ENCODE measurements around the gene ABTB1.
A peak's percentile ranks its signal among the peaks of the same experiment; 100 is the strongest.

Gene ABTB1

GRCh38 chr3:127672429-127673190, at the start of gene ABTB1:
Gene ABTB1, plus strand, starts transcription at chr3:127672952. Its CDS starts 74 bp downstream, at chr3:127673026.
- DNase-seq (ENCODE audit: low read depth in 2 of 2) = peak; percentile 76 to 90

GRCh38 chr3:127624063-127624462, 48.7 kb upstream of the ABTB1 start:
- DNase-seq (ENCODE audit: low read depth in 2 of 2) = no peak

GRCh38 chr3:127625821-127626220, 46.9 kb upstream of the ABTB1 start:
- no peak for DNase-seq (ENCODE audit: low read depth in 2 of 2)

GRCh38 chr3:127628426-127628787, 44.3 kb upstream of the ABTB1 start:
- no peak for DNase-seq (ENCODE audit: low read depth in 2 of 2)

GRCh38 chr3:127628788-127629466, 43.8 kb upstream of the ABTB1 start, which contains the start of gene PODXL2:
Gene PODXL2, plus strand, starts transcription at chr3:127629185. Its CDS starts 35 bp downstream, at chr3:127629220.
- DNase-seq (ENCODE audit: low read depth in 2 of 2) = peak; percentile 22 to 41

GRCh38 chr3:127629467-127630403, 43.0 kb upstream of the ABTB1 start:
- DNase-seq (ENCODE audit: low read depth in 2 of 2) = peak; percentile 31 to 53

GRCh38 chr3:127630811-127631714, 41.7 kb upstream of the ABTB1 start:
- DNase-seq (ENCODE audit: low read depth in 2 of 2) = no peak

- DNase-seq (ENCODE audit: low read depth in 2 of 2) = no peak
Observed at GRCh38 chr3:127632035-127632820, 40.5 kb upstream of the ABTB1 start.

- DNase-seq (ENCODE audit: low read depth in 2 of 2) = no peak
Observed at GRCh38 chr3:127634653-127635052, 38.1 kb upstream of the ABTB1 start.

GRCh38 chr3:127637546-127637945, 35.2 kb upstream of the ABTB1 start:
- no peak for DNase-seq (ENCODE audit: low read depth in 2 of 2)

- no peak for DNase-seq (ENCODE audit: low read depth in 2 of 2)
Observed at GRCh38 chr3:127637971-127638370, 34.8 kb upstream of the ABTB1 start.

GRCh38 chr3:127639173-127640041, 33.3 kb upstream of the ABTB1 start:
- no peak for DNase-seq (ENCODE audit: low read depth in 2 of 2)

- no peak for DNase-seq (ENCODE audit: low read depth in 2 of 2)
Observed at GRCh38 chr3:127640042-127640355, 32.8 kb upstream of the ABTB1 start.

GRCh38 chr3:127644641-127645370, 27.9 kb upstream of the ABTB1 start:
- no peak for DNase-seq (ENCODE audit: low read depth in 2 of 2)

- no peak for DNase-seq (ENCODE audit: low read depth in 2 of 2)
Observed at GRCh38 chr3:127645371-127646015, 27.3 kb upstream of the ABTB1 start.

GRCh38 chr3:127646501-127647046, 26.2 kb upstream of the ABTB1 start:
- no peak for DNase-seq (ENCODE audit: low read depth in 2 of 2)

- DNase-seq (ENCODE audit: low read depth in 2 of 2) = no peak
Observed at GRCh38 chr3:127647166-127647844, 25.4 kb upstream of the ABTB1 start.

All from stimulated activated CD4-positive, alpha-beta T cell treated with anti-CD3 and anti-CD28 coated beads, Interleukin-1b, Interleukin-23, amount 100 ng/mL, for 4 hours (primary cell).